ENCODE results near the gene PIK3AP1. TPM values are rescaled to one million over a fixed set of nuclear protein-coding genes. Genes with fewer than 3 reads are reported as not detected.

The PIK3AP1 gene
- total RNA-seq, 1 experiment from 2014 or later, result 7.1 TPM

- ChIA-PET POLR2A (no interaction called here), RAD21 (ENCODE audit: low non-redundant PET in 1 of 2, low total read pairs in 2 of 2, uncharacterized antibody in 2 of 2, unreplicated experiment in 2 of 2) (no interaction called here), CTCF (no interaction called here)
- Histone ChIP-seq H3K9me3 (ENCODE audit: control insufficient read depth in 1 of 2, insufficient read depth in 1 of 2, low read depth in 1 of 2, low read length in 2 of 2) (no peaks in the 10 kb centered on the region), H3K9me2 (ENCODE audit: insufficient read depth) (no peaks in the 10 kb centered on the region), H2AFZ (ENCODE audit: low read depth, low read length, poor library complexity, severe bottlenecking) (no peak overlapping the region), H3K79me2 (ENCODE audit: insufficient read depth, low read length) (no peaks in the 10 kb centered on the region), H3K9ac (ENCODE audit: low read length) (no peak overlapping the region), H3K27me3 (ENCODE audit: insufficient read depth, low read length) (peaks cover 4% of the 10 kb centered on the region; the same call in 1 of the 2 replicates), H3K36me3 (ENCODE audit: control insufficient read depth in 1 of 2, insufficient read depth in 2 of 2, low read length in 2 of 2) (no peaks in the 10 kb centered on the region), H3K4me1 (ENCODE audit: control insufficient read depth in 1 of 2, insufficient read depth in 2 of 2, low read length in 2 of 2) (no peaks in the 10 kb centered on the region), H3K4me3 (replicated peaks in 1 of 2; ENCODE audit: low read depth in 1 of 2, low read length in 2 of 2) (no peak overlapping the region), H3K4me2 (ENCODE audit: low read length) (no peak overlapping the region), H3K27ac (ENCODE audit: low read depth, low read length) (no peak overlapping the region), H4K20me1 (ENCODE audit: insufficient read depth) (no peaks in the 10 kb centered on the region)
- BruUV-seq (replicated peaks), result no TSS peak
- intact Hi-C loops (cut with micrococcal nuclease), result no loop called here
- ATAC-seq (no peak), DNase-seq (ENCODE audit: low read depth, low spot score) (no peak)
- TF ChIP-seq EZH2 (IDR thresholded peaks at IDR 0.05), result no peak
- TF ChIP-seq YY1 (IDR thresholded peaks at IDR 0.05; ENCODE audit: extremely low read depth, insufficient replicate concordance, low read depth, low read length), result no peak
- TF ChIP-seq, protein P1, sequence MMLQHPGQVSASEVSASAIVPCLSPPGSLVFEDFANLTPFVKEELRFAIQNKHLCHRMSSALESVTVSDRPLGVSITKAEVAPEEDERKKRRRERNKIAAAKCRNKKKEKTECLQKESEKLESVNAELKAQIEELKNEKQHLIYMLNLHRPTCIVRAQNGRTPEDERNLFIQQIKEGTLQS (IDR thresholded peaks at IDR 0.05), result no peak
- TF ChIP-seq SRF (IDR thresholded peaks at IDR 0.05; ENCODE audit: low read depth), result no peak
Measured at GRCh38 chr10:96598846-96599245, 121.5 kb downstream of the PIK3AP1 start.

DNA sequence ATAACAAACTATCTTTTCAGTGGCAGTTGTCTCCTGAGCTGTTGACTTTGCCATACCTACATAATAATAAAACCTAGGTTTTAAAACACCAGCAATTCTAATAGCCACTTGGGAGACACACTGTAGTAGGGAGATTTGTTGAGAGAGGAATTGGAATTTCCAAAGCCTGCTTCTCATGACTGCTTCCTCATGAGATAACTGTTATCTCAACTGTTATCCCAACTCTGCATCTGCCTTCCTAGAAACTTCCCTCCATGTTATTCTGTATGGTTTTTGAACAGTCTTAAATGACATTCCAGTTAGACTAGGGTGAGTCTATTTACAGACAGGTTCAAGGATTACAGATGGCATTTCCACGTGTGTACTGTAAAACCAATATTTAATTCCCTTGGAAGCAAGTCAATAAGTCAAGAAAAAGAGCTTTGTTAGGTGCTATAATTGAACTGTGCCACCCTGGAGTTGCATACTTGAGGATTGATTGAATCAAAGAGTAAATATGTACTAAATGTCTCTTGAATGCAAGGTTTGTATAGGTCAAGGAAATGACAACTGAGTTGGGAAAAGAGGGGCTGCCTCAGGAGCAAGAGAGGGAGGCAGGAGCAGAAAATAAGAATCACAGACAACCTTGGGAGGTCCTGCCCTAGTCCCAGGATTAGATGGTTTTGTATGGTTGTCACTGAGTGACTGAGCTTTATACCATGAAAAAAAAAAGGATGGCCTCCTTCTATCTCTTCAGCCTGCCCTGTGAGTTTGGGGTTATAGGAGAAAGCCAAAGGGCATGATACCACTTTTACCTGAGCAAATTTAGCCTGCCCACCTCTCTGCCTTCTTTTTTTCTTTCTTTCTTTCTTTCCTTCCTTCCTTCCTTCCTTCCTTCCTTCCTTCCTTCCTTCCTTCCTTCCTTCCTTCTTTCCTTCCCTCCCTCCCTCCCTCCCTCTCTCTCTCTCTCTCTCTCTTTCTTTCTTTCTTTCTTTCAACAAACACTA, 123.6 kb downstream of the PIK3AP1 start:
- DNase-seq (ENCODE audit: low read depth, low spot score) (no peak), ATAC-seq (no peak)
- intact Hi-C loops (cut with micrococcal nuclease), result no loop called here
- no peak for TF ChIP-seq EZH2 (IDR thresholded peaks at IDR 0.05)
- no peak for TF ChIP-seq ELF1 (IDR thresholded peaks at IDR 0.05; ENCODE audit: borderline replicate concordance, low read depth)
- TF ChIP-seq SRF (IDR thresholded peaks at IDR 0.05; ENCODE audit: low read depth), result no peak
- no peak for TF ChIP-seq ZNF274 (IDR thresholded peaks at IDR 0.05; ENCODE audit: low read depth, low read length)
- TF ChIP-seq SP1 (IDR thresholded peaks at IDR 0.05; ENCODE audit: low read depth), result no peak
- BruUV-seq (replicated peaks), result no TSS peak
- peaks cover 4% of the 10 kb centered on the region; the same call in 1 of the 2 replicates for H3K27me3 ChIP-seq (ENCODE audit: insufficient read depth, low read length)
- H3K36me3 ChIP-seq (ENCODE audit: control insufficient read depth in 1 of 2, insufficient read depth in 2 of 2, low read length in 2 of 2), result no peaks in the 10 kb centered on the region
- no peak overlapping the region for H3K9ac ChIP-seq (ENCODE audit: low read length)
- H3K4me2 ChIP-seq (ENCODE audit: low read length), result no peak overlapping the region
- H3K9me3 ChIP-seq (ENCODE audit: control insufficient read depth in 1 of 2, insufficient read depth in 1 of 2, low read depth in 1 of 2, low read length in 2 of 2), result no peaks in the 10 kb centered on the region
- H2AFZ ChIP-seq (ENCODE audit: low read depth, low read length, poor library complexity, severe bottlenecking), result no peak overlapping the region
- ChIA-PET CTCF (no interaction called here), RAD21 (ENCODE audit: low non-redundant PET in 1 of 2, low total read pairs in 2 of 2, uncharacterized antibody in 2 of 2, unreplicated experiment in 2 of 2) (no interaction called here), POLR2A (no interaction called here)
- no peaks in the 10 kb centered on the region for H3K9me2 ChIP-seq (ENCODE audit: insufficient read depth)
- H3K79me2 ChIP-seq (ENCODE audit: insufficient read depth, low read length), result no peaks in the 10 kb centered on the region
- no peak overlapping the region for H3K27ac ChIP-seq (ENCODE audit: low read depth, low read length)
- H3K4me1 ChIP-seq (ENCODE audit: control insufficient read depth in 1 of 2, insufficient read depth in 2 of 2, low read length in 2 of 2), result no peaks in the 10 kb centered on the region
- no peaks in the 10 kb centered on the region for H4K20me1 ChIP-seq (ENCODE audit: insufficient read depth)
- H3K4me3 ChIP-seq (replicated peaks in 1 of 2; ENCODE audit: low read depth in 1 of 2, low read length in 2 of 2), result no peak overlapping the region

Data from HCT116 (cell line).